A673 (cell line): ENCODE data around the gene RAD51. TPM values are rescaled to one million over a fixed set of nuclear protein-coding genes. Genes with fewer than 3 reads are reported as not detected.
"Not testable (repeated sequence)": the region's sequence is repeated elsewhere in the genome, so short reads cannot be mapped to it uniquely, and the experiment has no call there.

Source experiments
- BruUV-seq: library from RNA; stranded (reverse); fragments of 400-500 nt; replicated peaks from 2 replicates; lab custom pipeline; 2021; lab: Mats Ljungman, UMichigan
- CTCF ChIA-PET: fragments of 300-600 bp; sonication (Branson Sonifier 250); formaldehyde crosslinking; loops from one replicate; lab custom pipeline; 2022; ENCODE audit warnings: antibody characterized with exemption; lab: Charles Lee
- POLR2A ChIA-PET: fragments of 300-600 bp; sonication (Branson Sonifier 250); formaldehyde crosslinking; loops from one replicate; lab custom pipeline; 2022; ENCODE audit warnings: antibody characterized with exemption; ENCODE audit not compliant: low non-redundant PET; lab: Charles Lee
- DNase-seq: peaks from one replicate; pipeline ENCODE4 v3.0.0-alpha.2; 2015; ENCODE audit warnings: low spot score
- H3K27ac ChIP-seq: fragments of 200-600 bp; sonication (generic); 2 replicates; pipeline ENCODE4 v1.5.1; 2016; ENCODE audit warnings: mixed run types, low read depth, mild to moderate bottlenecking, mixed read lengths, antibody characterized with exemption, low read length; ENCODE audit not compliant: poor library complexity, severe bottlenecking
- H3K27me3 ChIP-seq: fragments of 200-600 bp; sonication (generic); replicated peaks from 2 replicates; pipeline ENCODE4 v1.6.1; 2017; ENCODE audit warnings: mixed run types, low read depth, mild to moderate bottlenecking, mixed read lengths, antibody characterized with exemption, low read length; ENCODE audit not compliant: insufficient read depth, poor library complexity
- H3K36me3 ChIP-seq: fragments of 200-600 bp; sonication (generic); 2 replicates; pipeline ENCODE4 v1.6.1; 2016; ENCODE audit warnings: mixed run types, mild to moderate bottlenecking, mixed read lengths, antibody characterized with exemption, low read length; ENCODE audit not compliant: insufficient read depth, poor library complexity, severe bottlenecking
- H3K4me1 ChIP-seq: fragments of 200-600 bp; sonication (generic); 2 replicates; pipeline ENCODE4 v1.6.1; 2017; ENCODE audit warnings: mixed run types, mild to moderate bottlenecking, mixed read lengths, antibody characterized with exemption, low read length; ENCODE audit not compliant: insufficient read depth, poor library complexity, severe bottlenecking
- H3K4me3 ChIP-seq: fragments of 200-600 bp; sonication (generic); 2 replicates; pipeline ENCODE4 v1.5.1; 2016; ENCODE audit warnings: low read depth, mixed run types, mild to moderate bottlenecking, mixed read lengths, low read length; ENCODE audit not compliant: poor library complexity, severe bottlenecking
- H3K9me3 ChIP-seq: fragments of 200-600 bp; sonication (generic); 2 replicates; pipeline ENCODE4 v1.6.1; 2016; ENCODE audit warnings: mixed run types, low read depth, mild to moderate bottlenecking, mixed read lengths, antibody characterized with exemption, low read length; ENCODE audit not compliant: poor library complexity, severe bottlenecking
- CTCF ChIP-seq: fragments of 300-800, 200-600 bp; sonication (generic); conservative IDR thresholded peaks from 2 replicates; pipeline ENCODE4 v1.5.1; 2017; ENCODE audit warnings: low read depth, mild to moderate bottlenecking, antibody characterized with exemption, low read length, moderate library complexity, mixed read lengths
- EZH2 ChIP-seq: fragments of 200-600 bp; sonication (generic); IDR thresholded peaks from 2 replicates; pipeline ENCODE4 v1.6.1; 2017; ENCODE audit warnings: borderline replicate concordance, low read depth, mild to moderate bottlenecking, mixed read lengths, antibody characterized with exemption, low read length; ENCODE audit not compliant: poor library complexity, severe bottlenecking
- intact Hi-C: fragments of 100-400 bp; cut with micrococcal nuclease; formaldehyde crosslinking; loops from one replicate; pipeline ENCODE4 v1.10.0; 2022; ENCODE audit not compliant: unreplicated experiment
- total RNA-seq: library from RNA; stranded (reverse); gene quantifications from 2 replicates; pipeline ENCODE4 v1.2.3, GENCODE V29; 2021

The RAD51 gene
- total RNA-seq, 1 experiment from 2014 or later, result 51.1 TPM

DNA sequence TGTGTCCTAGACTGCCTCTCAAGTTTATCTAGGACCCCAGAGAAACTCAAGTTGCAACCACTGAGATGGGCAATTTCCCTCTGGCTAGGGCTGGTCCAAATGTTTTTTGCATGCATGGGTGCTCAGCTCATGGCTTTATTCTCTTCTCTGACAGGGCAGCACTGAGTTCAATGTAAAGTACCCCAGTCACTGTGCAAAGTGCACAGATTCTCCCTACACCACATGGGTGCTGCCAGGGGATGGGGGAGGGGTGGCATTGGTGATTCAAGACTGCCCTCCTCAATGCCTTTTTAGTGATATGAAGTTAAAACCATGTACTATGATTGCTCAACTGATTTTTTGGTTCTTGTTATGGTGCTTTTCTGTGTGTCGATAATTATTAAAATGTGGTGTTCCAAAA lies 14.8 kb upstream of the RAD51 start:
- Histone ChIP-seq H3K9me3 (no peaks in the 10 kb centered on the region), H3K36me3 (no peaks in the 10 kb centered on the region), H3K4me3 (no peak overlapping the region), H3K27ac (no peak overlapping the region), H3K4me1 (no peaks in the 10 kb centered on the region), H3K27me3 (no peaks in the 10 kb centered on the region)
- no peak for DNase-seq
- POLR2A ChIA-PET, result interaction anchor here (0.6 kb wide), 1 partner anchor 13 kb away, joined by 3 read pairs; no protein-coding TSS in a partner anchor
- TF ChIP-seq CTCF, result no peak
- CTCF ChIA-PET, result interaction anchor here (0.7 kb wide), 1 partner anchor 102 kb away, joined by 4 read pairs; no protein-coding TSS in a partner anchor
- intact Hi-C loops, result no loop called here
- no TSS peak for BruUV-seq

GRCh38 chr15:40680959-40681358 lies 14.0 kb upstream of the RAD51 start:
- CTCF ChIA-PET, intact Hi-C loops, H3K9me3 ChIP-seq, H3K27me3 ChIP-seq, H3K4me3 ChIP-seq, BruUV-seq, H3K36me3 ChIP-seq, H3K4me1 ChIP-seq, POLR2A ChIA-PET, DNase-seq, H3K27ac ChIP-seq: not testable (repeated sequence)

- Histone ChIP-seq H3K9me3 (no peaks in the 10 kb centered on the region), H3K27me3 (no peaks in the 10 kb centered on the region), H3K27ac (no peak overlapping the region), H3K4me1 (no peaks in the 10 kb centered on the region), H3K4me3 (no peak overlapping the region), H3K36me3 (no peaks in the 10 kb centered on the region)
- POLR2A ChIA-PET, result no interaction called here
- BruUV-seq, result no TSS peak
- intact Hi-C loops, result no loop called here
- DNase-seq, result no peak
- TF ChIP-seq CTCF (no peak), EZH2 (no peak)
- CTCF ChIA-PET, result no interaction called here
These were observed 10.6 kb upstream of the RAD51 start for GRCh38 chr15:40684381-40684780.

DNA sequence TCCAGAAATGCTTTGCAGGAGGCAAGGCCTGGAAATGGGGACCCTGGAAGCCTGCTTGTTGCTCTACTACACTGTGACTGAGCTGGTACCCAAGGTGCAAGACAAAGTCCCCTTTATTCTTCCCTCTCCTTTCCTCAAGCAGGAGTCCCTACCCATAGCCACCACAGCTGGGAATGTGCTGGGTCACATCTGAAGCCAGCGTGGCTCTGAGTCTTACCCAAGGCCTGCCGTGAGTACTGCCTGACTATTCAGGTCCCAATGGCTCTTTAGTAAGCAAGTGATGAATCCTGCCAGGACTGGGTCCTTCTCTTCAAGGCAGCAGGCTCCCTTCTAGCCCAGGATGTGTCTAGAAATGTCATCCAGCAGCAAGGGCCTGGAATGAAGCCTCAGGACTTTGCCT lies 9.6 kb upstream of the RAD51 start:
- POLR2A ChIA-PET, result no interaction called here
- DNase-seq, result no peak

More for the DNA sequence above, 9.6 kb upstream of the RAD51 start:
- BruUV-seq, result no TSS peak
- Histone ChIP-seq H3K9me3 (no peaks in the 10 kb centered on the region), H3K27ac (no peak overlapping the region), H3K4me1 (no peaks in the 10 kb centered on the region), H3K27me3 (no peaks in the 10 kb centered on the region), H3K4me3 (no peak overlapping the region), H3K36me3 (no peaks in the 10 kb centered on the region)
- no peak for TF ChIP-seq EZH2
- TF ChIP-seq CTCF, result no peak
- CTCF ChIA-PET, result no interaction called here
- intact Hi-C loops, result no loop called here
